Uterus (tissue), 4 donors: ENCODE data around the gene EEF2K. TPM values are rescaled to one million over a fixed set of nuclear protein-coding genes. Genes with fewer than 3 reads are reported as not detected.
"Not testable (repeated sequence)": the region's sequence is repeated elsewhere in the genome, so short reads cannot be mapped to it uniquely, and the experiment has no call there.

Experiments
- DNase-seq, 2 donors: peaks; one replicate each; pipeline ENCODE4 v3.0.0-alpha.2; 2019 to 2020
- H3K27ac ChIP-seq, 2 donors: fragments of 200-600 bp; sonication (generic); 1 replicate in 1 of 2; 2 replicates in 1 of 2; pipeline ENCODE4 v1.5.1; 2016 to 2018
- H3K27me3 ChIP-seq, 2 donors: fragments of 200-600 bp; sonication (generic); one replicate each; pipeline ENCODE4 v1.5.1; 2018 to 2019; ENCODE audit warnings: control low read depth in 1 of 2
- H3K36me3 ChIP-seq, 2 donors: fragments of 200-600 bp; sonication (generic); one replicate each; pipeline ENCODE4 v1.5.1; 2019; ENCODE audit warnings: control low read depth in 1 of 2
- H3K4me1 ChIP-seq, 2 donors: fragments of 200-600 bp; sonication (generic); one replicate each; pipeline ENCODE4 v1.5.1; 2018 to 2019; ENCODE audit warnings: control low read depth in 1 of 2
- H3K4me3 ChIP-seq, 2 donors: fragments of 200-600 bp; sonication (generic); 1 replicate in 1 of 2; 2 replicates in 1 of 2; pipeline ENCODE4 v1.5.1; 2018 to 2019; ENCODE audit warnings: mild to moderate bottlenecking in 1 of 2
- H3K9me3 ChIP-seq, 2 donors: fragments of 200-600 bp; sonication (generic); one replicate each; pipeline ENCODE4 v1.5.1; 2019; ENCODE audit warnings: control low read depth in 1 of 2
- CTCF ChIP-seq, 4 experiments: fragments of 200-600 bp in 2 of 4; fragments of 450-650 bp in 2 of 4; sonication (generic) in 2 of 4; IDR thresholded peaks; one replicate each; pipeline ENCODE4 v1.5.1; 2016 to 2019; ENCODE audit warnings: antibody characterized with exemption in 4 of 4, mild to moderate bottlenecking in 2 of 4, moderate library complexity in 1 of 4
- POLR2A ChIP-seq, 2 donors: fragments of 450-650 bp; IDR thresholded peaks; one replicate each; pipeline ENCODE4 v1.6.1; 2016; ENCODE audit warnings: antibody characterized with exemption in 2 of 2, mild to moderate bottlenecking in 1 of 2, moderate library complexity in 1 of 2
- intact Hi-C: fragments of 100-400 bp; cut with DNase I; formaldehyde crosslinking; loops from one replicate; pipeline ENCODE4 v1.15.1; 2023; ENCODE audit warnings: low total_unique reads
- total RNA-seq, 4 donors: library from RNA; depleted of rRNA in 3 of 4; stranded (reverse); fragments of >200 nt in 3 of 4; gene quantifications; one replicate each; pipeline versions ENCODE4 v1.1.0 to v1.2.4, GENCODE V29; 2014 to 2023
- donor health status: DM: yes; HTN: yes; CAD: no.

EEF2K gene
- total RNA-seq, 4 donors from 2014 or later, result 17.4 to 82.0 (median 35.5) TPM

- no peak for TF ChIP-seq POLR2A (IDR thresholded peaks at IDR 0.05)
- peak in 1 of 4 experiments; percentile 6 for TF ChIP-seq CTCF (IDR thresholded peaks at IDR 0.05)
- DNase-seq, result peak; percentile 58 to 71
These were observed 92.0 kb downstream of the EEF2K start for GRCh38 chr16:22297871-22298733.

GRCh38 chr16:22299036-22299435, 93.0 kb downstream of the EEF2K start:
- intact Hi-C loops, result no loop called here
- H3K27ac ChIP-seq, result peak overlapping the region; percentile 90 to 93
- no peak for DNase-seq
- no peaks in the 10 kb centered on the region for H3K4me1 ChIP-seq
- no peaks in the 10 kb centered on the region for H3K9me3 ChIP-seq
- no peaks in the 10 kb centered on the region for H3K27me3 ChIP-seq
- TF ChIP-seq CTCF (IDR thresholded peaks at IDR 0.05) (no peak), POLR2A (IDR thresholded peaks at IDR 0.05) (no peak)
- no peak overlapping the region for H3K4me3 ChIP-seq
- H3K36me3 ChIP-seq, result no peaks in the 10 kb centered on the region

More at GRCh38 chr16:22297871-22298733, 92.0 kb downstream of the EEF2K start:
- intact Hi-C loops, result loop anchor here (2.0 kb wide), 1 partner anchor 103 kb away; no protein-coding TSS in a partner anchor
- Histone ChIP-seq H3K27me3 (no peaks in the 10 kb centered on the region), H3K4me1 (no peaks in the 10 kb centered on the region), H3K9me3 (no peaks in the 10 kb centered on the region), H3K36me3 (no peaks in the 10 kb centered on the region), H3K27ac (peak overlapping the region; percentile 90 to 93), H3K4me3 (peak overlapping the region; percentile 78 to 90)

GRCh38 chr16:22300427-22301071, 94.5 kb downstream of the EEF2K start:
- Histone ChIP-seq H3K27ac (no peak overlapping the region), H3K4me3 (no peak overlapping the region), H3K9me3 (no peaks in the 10 kb centered on the region), H3K27me3 (no peaks in the 10 kb centered on the region), H3K4me1 (no peaks in the 10 kb centered on the region), H3K36me3 (no peaks in the 10 kb centered on the region)
- intact Hi-C loops, result no loop called here
- no peak for DNase-seq
- TF ChIP-seq CTCF (IDR thresholded peaks at IDR 0.05) (peak in 3 of 4 experiments; percentile 21 to 26 (median 25)), POLR2A (IDR thresholded peaks at IDR 0.05) (no peak)

- H3K4me1 ChIP-seq, H3K27ac ChIP-seq, H3K4me3 ChIP-seq, H3K9me3 ChIP-seq, H3K27me3 ChIP-seq, H3K36me3 ChIP-seq, DNase-seq, intact Hi-C loops: not testable (repeated sequence)
These were observed 95.3 kb downstream of the EEF2K start for GRCh38 chr16:22301423-22301822.

- intact Hi-C loops, result no loop called here
- Histone ChIP-seq H3K27me3 (no peaks in the 10 kb centered on the region), H3K27ac (no peak overlapping the region), H3K4me1 (no peaks in the 10 kb centered on the region), H3K36me3 (no peaks in the 10 kb centered on the region), H3K9me3 (no peaks in the 10 kb centered on the region), H3K4me3 (no peak overlapping the region)
- no peak for DNase-seq
- TF ChIP-seq CTCF (IDR thresholded peaks at IDR 0.05), result no peak
These were observed 96.8 kb downstream of the EEF2K start for GRCh38 chr16:22302776-22303363.
